H7 (cell line): ENCODE data around the gene COL20A1. TPM values are rescaled to one million over a fixed set of nuclear protein-coding genes. Genes with fewer than 3 reads are reported as not detected.
"Not testable (repeated sequence)": the region's sequence is repeated elsewhere in the genome, so short reads cannot be mapped to it uniquely, and the experiment has no call there.

Source experiments
- DNase-seq: peaks from one replicate; pipeline ENCODE4 v3.0.0; 2012
- H3K27me3 ChIP-seq: 2 replicates; pipeline ENCODE4 v1.6.0; 2011; ENCODE audit warnings: mild to moderate bottlenecking, low read length; ENCODE audit not compliant: control insufficient read depth, insufficient read depth
- H3K36me3 ChIP-seq: replicated peaks from 2 replicates; pipeline ENCODE4 v1.5.1; 2011; ENCODE audit warnings: low read length; ENCODE audit not compliant: control insufficient read depth, insufficient read depth
- H3K4me3 ChIP-seq: 2 replicates; pipeline ENCODE4 v1.5.1; 2011; ENCODE audit warnings: low read depth, mild to moderate bottlenecking, control low read depth, low read length, moderate library complexity; ENCODE audit not compliant: insufficient read depth
- total RNA-seq: library from RNA; depleted of rRNA; stranded (reverse); fragments of >200 nt; shearing (Covaris generic); gene quantifications from 2 replicates; pipeline ENCODE4 v1.2.3, GENCODE V29; 2014; rRNA removed

COL20A1 gene
- 0.17 and 0.70 TPM in 2 replicates for total RNA-seq

DNA sequence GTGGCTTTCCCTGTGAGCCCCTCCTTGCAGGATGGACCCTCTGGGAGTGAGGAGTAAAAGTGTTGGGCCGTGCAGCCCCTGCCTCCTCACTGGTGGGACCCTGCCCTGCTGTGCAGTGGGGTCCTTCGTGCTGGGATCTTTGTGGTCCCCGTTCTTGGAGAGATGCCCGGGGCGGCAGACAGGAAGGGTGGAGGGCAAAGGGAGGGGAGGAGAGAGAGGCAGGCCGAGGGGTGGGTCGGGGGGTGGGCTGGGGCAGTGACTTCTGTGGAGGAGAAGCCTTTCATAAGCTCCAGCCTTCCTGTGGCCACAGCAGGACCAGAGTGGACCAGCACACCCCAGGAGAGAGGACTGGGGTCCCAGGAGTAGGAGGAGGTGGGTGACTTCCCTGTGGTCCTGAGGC, at the start of gene COL20A1:
TSS of gene COL20A1 (plus strand) at position 283 of the 400 bp plus-strand sequence. CDS start 1,922 bp downstream, outside the sequence.
- Histone ChIP-seq H3K36me3 (peaks cover 9% of the 10 kb centered on the region), H3K27me3 (no peaks in the 10 kb centered on the region; the same call in 1 of the 2 replicates)
- DNase-seq, result peak; percentile 74

GRCh38 chr20:63243604-63244247, 49.3 kb upstream of the COL20A1 start:
- Histone ChIP-seq H3K36me3 (no peaks in the 10 kb centered on the region), H3K27me3 (peaks cover 5% of the 10 kb centered on the region; the same call in 1 of the 2 replicates), H3K4me3 (no peak overlapping the region)
- no peak for DNase-seq

More for the DNA sequence above, at the start of gene COL20A1:
- no peak within 1 kb of the TSS for H3K4me3 ChIP-seq

DNA sequence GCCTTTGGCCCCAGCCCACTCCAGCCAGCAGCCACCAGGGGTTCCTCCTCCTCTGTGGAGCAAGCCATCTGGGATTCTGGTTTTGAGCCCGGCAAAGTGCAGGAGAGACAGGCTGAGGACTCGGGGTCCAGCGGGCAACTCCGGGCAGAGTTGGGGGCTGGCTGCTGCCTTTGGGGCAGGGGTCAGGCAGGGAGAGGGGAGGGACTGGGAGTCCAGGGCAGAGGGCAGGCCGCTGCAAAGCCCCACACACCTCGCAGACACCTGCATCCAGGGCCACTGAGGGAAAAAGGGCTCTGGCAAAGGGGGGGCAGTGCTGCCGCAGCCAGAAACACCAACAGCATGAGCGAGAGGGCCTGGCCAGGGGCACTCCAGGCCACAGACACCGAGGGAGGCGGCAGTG, 48.5 kb upstream of the COL20A1 start:
- no peak for DNase-seq
- Histone ChIP-seq H3K4me3 (no peak overlapping the region), H3K27me3 (peaks cover 5% of the 10 kb centered on the region; the same call in 1 of the 2 replicates), H3K36me3 (no peaks in the 10 kb centered on the region)

GRCh38 chr20:63246490-63247288, 46.3 kb upstream of the COL20A1 start:
- H3K27me3 ChIP-seq, result peaks cover 5% of the 10 kb centered on the region; the same call in 1 of the 2 replicates
- peak; percentile 90 for DNase-seq

DNA sequence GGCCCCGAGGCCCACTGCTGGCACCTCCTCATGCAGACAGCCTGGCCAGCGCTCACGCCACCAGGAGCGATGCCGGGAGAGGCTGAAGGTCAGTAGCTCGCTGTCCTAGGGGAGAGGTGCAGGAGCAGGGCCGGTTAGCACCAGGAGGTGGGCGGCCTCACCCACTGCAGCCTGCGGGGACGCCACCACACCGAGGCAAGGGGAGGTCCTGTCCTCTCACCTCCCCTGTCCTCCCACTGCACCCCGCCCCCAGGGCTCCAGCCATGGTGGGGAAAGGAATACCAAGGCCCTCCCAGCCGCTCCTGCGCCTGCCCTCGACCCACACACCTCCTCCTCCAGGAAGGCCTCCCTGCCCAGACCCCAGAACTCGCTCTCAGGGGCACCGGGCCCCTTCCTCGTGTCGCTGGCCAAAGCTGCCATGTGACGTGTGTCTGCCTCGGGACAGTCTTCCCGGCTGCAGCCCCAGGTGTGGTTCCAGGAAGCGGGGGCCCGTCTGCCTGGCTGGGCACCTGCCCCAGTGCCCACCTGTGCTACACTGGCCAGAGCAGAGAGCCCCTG, 45.2 kb upstream of the COL20A1 start:
- Histone ChIP-seq H3K27me3 (peaks cover 15% of the 10 kb centered on the region), H3K36me3 (no peaks in the 10 kb centered on the region), H3K4me3 (no peak overlapping the region)
- no peak for DNase-seq

More at GRCh38 chr20:63246490-63247288, 46.3 kb upstream of the COL20A1 start:
- H3K4me3 ChIP-seq, result no peak overlapping the region
- H3K36me3 ChIP-seq, result no peaks in the 10 kb centered on the region

DNA sequence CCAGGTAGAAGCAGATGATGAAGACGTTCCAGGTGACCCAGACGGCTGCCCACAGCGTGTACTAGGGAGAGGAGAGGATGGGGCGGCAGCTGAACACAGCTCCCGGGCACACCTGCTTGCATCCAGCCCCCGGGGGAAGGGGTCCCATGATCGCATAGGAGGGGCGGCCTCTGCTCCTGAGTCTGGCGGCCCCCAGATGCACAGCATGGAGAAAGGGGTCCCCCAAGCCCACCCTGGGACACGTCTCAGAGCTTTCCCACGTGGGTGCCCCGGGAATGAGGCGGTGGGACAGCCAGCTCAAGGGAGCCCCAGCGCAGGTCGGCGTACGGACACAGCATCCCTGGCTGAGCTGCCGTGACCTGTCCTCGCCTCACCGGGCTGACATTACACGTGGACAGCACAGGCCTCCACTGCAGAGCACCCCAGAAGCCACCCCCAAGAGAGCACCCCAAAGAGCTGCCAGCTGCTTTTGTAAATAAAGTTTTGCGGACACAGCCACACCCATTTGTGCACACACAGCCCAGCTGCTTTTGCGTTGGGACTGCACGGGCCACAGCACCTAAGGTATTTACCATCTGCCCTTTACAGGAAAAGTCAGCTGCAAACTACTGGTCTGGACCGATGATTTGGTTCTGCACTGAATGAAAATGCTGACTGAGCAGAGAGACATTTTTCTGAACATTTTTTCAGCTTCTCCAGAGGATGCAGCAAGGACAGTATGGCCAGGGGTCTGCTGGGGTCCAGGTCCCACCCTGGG, 44.0 kb upstream of the COL20A1 start:
- H3K36me3 ChIP-seq, result no peaks in the 10 kb centered on the region
- no peak overlapping the region for H3K4me3 ChIP-seq
- DNase-seq, result no peak
- peaks cover 26% of the 10 kb centered on the region for H3K27me3 ChIP-seq

DNA sequence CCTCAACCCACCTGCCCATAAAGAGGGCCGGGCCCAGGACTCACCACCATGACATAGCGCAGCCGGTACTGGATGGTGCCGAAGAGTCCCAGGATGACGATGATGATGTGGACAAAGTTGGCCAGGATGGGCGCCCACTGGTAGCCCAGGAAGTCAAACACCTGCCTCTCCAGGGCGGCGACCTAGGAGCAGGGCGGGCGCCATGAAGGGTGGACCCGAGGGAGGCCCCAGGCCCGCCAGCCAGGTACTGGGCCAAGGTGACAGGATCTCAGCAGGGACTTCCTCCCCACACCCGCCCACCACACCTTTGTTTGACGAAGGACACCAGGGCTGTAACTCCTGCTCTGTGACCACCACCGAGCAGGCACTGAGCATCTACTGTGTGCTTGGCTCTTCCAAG, 43.1 kb upstream of the COL20A1 start:
- H3K4me3 ChIP-seq, result no peak overlapping the region
- H3K36me3 ChIP-seq, result no peaks in the 10 kb centered on the region
- DNase-seq, result no peak
- peaks cover 34% of the 10 kb centered on the region for H3K27me3 ChIP-seq

- peaks cover 43% of the 10 kb centered on the region for H3K27me3 ChIP-seq
- H3K4me3 ChIP-seq, DNase-seq, H3K36me3 ChIP-seq: not testable (repeated sequence)
Observed at GRCh38 chr20:63251350-63251749, 41.6 kb upstream of the COL20A1 start.

DNA sequence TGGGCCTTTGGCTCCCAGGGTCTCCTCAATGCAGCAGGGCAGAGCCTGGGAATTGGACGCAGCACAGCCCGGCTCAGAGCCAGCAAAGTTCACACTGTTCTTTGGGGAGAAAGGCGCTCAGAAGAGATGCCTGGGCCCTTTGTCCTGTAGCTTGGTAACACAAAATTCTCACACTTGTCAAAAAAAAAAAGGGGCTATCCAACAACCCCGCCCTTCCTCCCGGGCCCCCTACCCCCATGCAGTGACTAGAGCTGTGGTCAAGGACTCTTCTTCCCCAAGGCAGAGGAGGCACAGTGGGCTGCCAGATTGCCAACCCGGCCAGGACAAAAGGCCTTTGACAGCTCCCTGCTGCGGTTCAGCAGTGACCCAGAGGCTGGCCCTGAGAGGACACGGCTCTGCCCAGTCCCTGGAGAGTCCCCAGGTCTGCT, 40.7 kb upstream of the COL20A1 start:
- no peak for DNase-seq
- Histone ChIP-seq H3K36me3 (no peaks in the 10 kb centered on the region), H3K4me3 (no peak overlapping the region), H3K27me3 (peaks cover 38% of the 10 kb centered on the region)

- Histone ChIP-seq H3K4me3 (peak overlapping the region; percentile 49), H3K36me3 (no peaks in the 10 kb centered on the region), H3K27me3 (peaks cover 38% of the 10 kb centered on the region)
- no peak for DNase-seq
Observed at GRCh38 chr20:63253065-63253437, 39.9 kb upstream of the COL20A1 start.

GRCh38 chr20:63253438-63254231, 39.4 kb upstream of the COL20A1 start:
- Histone ChIP-seq H3K27me3 (peaks cover 38% of the 10 kb centered on the region), H3K36me3 (no peaks in the 10 kb centered on the region), H3K4me3 (peak overlapping the region; percentile 49)
- DNase-seq, result peak; percentile 98

DNA sequence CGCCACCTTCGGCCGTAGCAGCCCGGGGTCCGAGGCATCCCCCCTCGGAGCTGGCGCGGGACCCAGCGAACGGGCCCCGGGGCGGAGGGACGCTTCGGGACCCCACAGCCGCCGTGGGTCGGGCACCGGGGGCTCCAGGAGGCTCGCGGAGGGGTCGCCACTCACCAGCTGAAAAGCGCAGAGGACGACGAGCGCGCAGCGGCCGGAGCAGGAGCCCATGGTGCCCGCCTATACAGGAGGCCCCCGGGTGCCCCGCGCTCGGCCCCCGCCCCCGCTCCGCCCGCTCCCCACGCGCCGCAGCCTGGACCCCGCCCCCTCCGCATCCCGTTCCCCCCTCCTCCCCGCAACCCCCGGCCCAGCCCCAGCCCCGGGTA, 38.8 kb upstream of the COL20A1 start, which contains the start of gene NKAIN4:
TSS of gene NKAIN4 (minus strand) at position 232 of the 374 bp plus-strand sequence. CDS start at position 219, 13 bp downstream.
- DNase-seq, result no peak

GRCh38 chr20:63254606-63255384, 38.2 kb upstream of the COL20A1 start:
- DNase-seq, result peak; percentile 94
- Histone ChIP-seq H3K4me3 (peak overlapping the region; percentile 44), H3K36me3 (no peaks in the 10 kb centered on the region), H3K27me3 (peaks cover 38% of the 10 kb centered on the region)

More for the DNA sequence above, 38.8 kb upstream of the COL20A1 start, which contains the start of gene NKAIN4:
- Histone ChIP-seq H3K36me3 (no peaks in the 10 kb centered on the region), H3K27me3 (peaks cover 38% of the 10 kb centered on the region), H3K4me3 (peak within 1 kb of the TSS; percentile 49)
